A673 (cell line): ENCODE measurements around the gene DLG5. TPM values are rescaled to one million over a fixed set of nuclear protein-coding genes. Genes with fewer than 3 reads are reported as not detected.

Experiments
- BruUV-seq: library from RNA; stranded (reverse); fragments of 400-500 nt; replicated peaks from 2 replicates; lab custom pipeline; 2021; lab: Mats Ljungman, UMichigan
- CTCF ChIA-PET: fragments of 300-600 bp; sonication (Branson Sonifier 250); formaldehyde crosslinking; loops from one replicate; lab custom pipeline; 2022; ENCODE audit warnings: antibody characterized with exemption; lab: Charles Lee
- POLR2A ChIA-PET: fragments of 300-600 bp; sonication (Branson Sonifier 250); formaldehyde crosslinking; loops from one replicate; lab custom pipeline; 2022; ENCODE audit warnings: antibody characterized with exemption; ENCODE audit not compliant: low non-redundant PET; lab: Charles Lee
- DNase-seq: peaks from one replicate; pipeline ENCODE4 v3.0.0-alpha.2; 2015; ENCODE audit warnings: low spot score
- H3K27ac ChIP-seq: fragments of 200-600 bp; sonication (generic); 2 replicates; pipeline ENCODE4 v1.5.1; 2016; ENCODE audit warnings: mixed run types, low read depth, mild to moderate bottlenecking, mixed read lengths, antibody characterized with exemption, low read length; ENCODE audit not compliant: poor library complexity, severe bottlenecking
- H3K27me3 ChIP-seq: fragments of 200-600 bp; sonication (generic); replicated peaks from 2 replicates; pipeline ENCODE4 v1.6.1; 2017; ENCODE audit warnings: mixed run types, low read depth, mild to moderate bottlenecking, mixed read lengths, antibody characterized with exemption, low read length; ENCODE audit not compliant: insufficient read depth, poor library complexity
- H3K36me3 ChIP-seq: fragments of 200-600 bp; sonication (generic); 2 replicates; pipeline ENCODE4 v1.6.1; 2016; ENCODE audit warnings: mixed run types, mild to moderate bottlenecking, mixed read lengths, antibody characterized with exemption, low read length; ENCODE audit not compliant: insufficient read depth, poor library complexity, severe bottlenecking
- H3K4me1 ChIP-seq: fragments of 200-600 bp; sonication (generic); 2 replicates; pipeline ENCODE4 v1.6.1; 2017; ENCODE audit warnings: mixed run types, mild to moderate bottlenecking, mixed read lengths, antibody characterized with exemption, low read length; ENCODE audit not compliant: insufficient read depth, poor library complexity, severe bottlenecking
- H3K4me3 ChIP-seq: fragments of 200-600 bp; sonication (generic); 2 replicates; pipeline ENCODE4 v1.5.1; 2016; ENCODE audit warnings: low read depth, mixed run types, mild to moderate bottlenecking, mixed read lengths, low read length; ENCODE audit not compliant: poor library complexity, severe bottlenecking
- H3K9me3 ChIP-seq: fragments of 200-600 bp; sonication (generic); 2 replicates; pipeline ENCODE4 v1.6.1; 2016; ENCODE audit warnings: mixed run types, low read depth, mild to moderate bottlenecking, mixed read lengths, antibody characterized with exemption, low read length; ENCODE audit not compliant: poor library complexity, severe bottlenecking
- CTCF ChIP-seq: fragments of 300-800, 200-600 bp; sonication (generic); conservative IDR thresholded peaks from 2 replicates; pipeline ENCODE4 v1.5.1; 2017; ENCODE audit warnings: low read depth, mild to moderate bottlenecking, antibody characterized with exemption, low read length, moderate library complexity, mixed read lengths
- EZH2 ChIP-seq: fragments of 200-600 bp; sonication (generic); IDR thresholded peaks from 2 replicates; pipeline ENCODE4 v1.6.1; 2017; ENCODE audit warnings: borderline replicate concordance, low read depth, mild to moderate bottlenecking, mixed read lengths, antibody characterized with exemption, low read length; ENCODE audit not compliant: poor library complexity, severe bottlenecking
- intact Hi-C: fragments of 100-400 bp; cut with micrococcal nuclease; formaldehyde crosslinking; loops from one replicate; pipeline ENCODE4 v1.10.0; 2022; ENCODE audit not compliant: unreplicated experiment
- total RNA-seq: library from RNA; stranded (reverse); gene quantifications from 2 replicates; pipeline ENCODE4 v1.2.3, GENCODE V29; 2021

The DLG5 gene
- total RNA-seq, 1 experiment from 2014 or later, result 44.0 TPM

DNA sequence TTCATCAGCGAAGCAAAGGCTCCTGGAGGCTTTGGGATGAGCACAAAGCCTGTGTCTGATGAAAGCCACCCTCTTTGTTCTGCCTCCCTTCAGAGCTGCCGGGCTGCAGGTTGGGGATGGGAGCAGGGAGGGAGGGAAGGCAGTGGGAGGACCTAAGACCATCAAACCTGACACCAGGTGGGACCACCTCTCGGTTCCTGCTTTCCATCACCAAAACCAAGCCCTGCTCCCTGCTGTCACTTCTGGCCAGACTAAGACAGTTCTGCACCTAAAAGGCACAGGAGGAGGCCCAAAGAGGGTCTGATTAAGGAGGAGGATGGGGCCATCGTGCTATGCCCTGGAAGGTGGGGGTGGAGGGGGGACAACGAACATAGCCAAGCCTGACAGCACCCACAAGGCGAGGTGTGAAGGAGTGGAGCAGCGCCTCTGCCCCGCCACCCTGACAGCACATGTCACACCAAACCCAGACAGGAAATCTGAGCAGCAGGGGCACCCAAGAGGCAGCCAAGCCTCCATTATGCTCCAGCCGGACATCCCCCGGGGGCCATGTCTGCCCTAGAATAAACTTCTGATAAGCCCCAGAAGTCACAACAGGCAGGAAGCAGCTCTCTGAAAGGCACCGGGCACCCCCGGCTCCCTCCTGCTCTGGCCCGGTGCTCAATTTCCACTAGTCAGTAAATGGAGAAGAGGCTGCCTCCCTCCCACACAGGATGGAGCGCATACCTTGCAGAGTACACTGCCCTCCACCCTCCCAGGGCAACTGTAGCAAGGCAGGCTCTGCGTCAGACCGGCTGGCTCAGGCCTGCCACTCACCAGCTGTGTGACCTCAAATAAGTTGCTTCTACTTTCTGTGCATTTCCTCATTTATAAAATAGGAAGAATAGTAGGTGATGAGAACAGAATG, 48.9 kb downstream of the DLG5 start:
- POLR2A ChIA-PET, result no interaction called here
- peak; percentile 95 for DNase-seq
- Histone ChIP-seq H3K27me3 (no peaks in the 10 kb centered on the region), H3K4me1 (peaks cover 34% of the 10 kb centered on the region), H3K36me3 (no peaks in the 10 kb centered on the region), H3K27ac (no peak overlapping the region), H3K9me3 (no peaks in the 10 kb centered on the region), H3K4me3 (no peak overlapping the region)
- intact Hi-C loops, result no loop called here
- CTCF ChIA-PET, result no interaction called here
- TF ChIP-seq CTCF, result 0 out of 2 replicates have a peak, but pooled peaks have one; percentile 25
- TF ChIP-seq EZH2, result no peak
- no TSS peak for BruUV-seq

DNA sequence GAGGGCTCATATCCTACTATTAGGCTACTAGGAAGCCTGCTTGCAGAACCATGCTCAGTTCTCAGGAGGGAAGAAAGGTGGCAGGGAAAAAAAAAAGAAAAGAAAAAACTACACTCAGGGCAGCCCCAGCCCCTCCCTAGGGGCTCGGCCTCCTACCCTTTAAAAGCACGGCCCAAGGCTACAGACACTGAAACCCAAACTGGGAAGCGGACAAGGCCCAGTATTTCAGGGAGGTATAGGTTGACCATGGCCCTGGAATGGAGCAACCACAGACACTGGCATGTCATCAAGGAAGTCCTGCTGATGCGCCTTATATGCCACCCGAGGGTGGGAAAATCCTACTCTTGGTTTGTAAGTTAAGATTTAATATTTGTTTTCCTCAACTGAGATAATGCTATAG, 50.8 kb downstream of the DLG5 start:
- ChIA-PET POLR2A (no interaction called here), CTCF (no interaction called here)

GRCh38 chr10:77874872-77875271, 51.7 kb downstream of the DLG5 start:
- H3K9me3 ChIP-seq, result no peaks in the 10 kb centered on the region
- no peak for DNase-seq
- H3K4me3 ChIP-seq, result no peak overlapping the region
- POLR2A ChIA-PET, result no interaction called here
- intact Hi-C loops, result no loop called here
- H3K36me3 ChIP-seq, result no peaks in the 10 kb centered on the region
- BruUV-seq, result no TSS peak
- H3K4me1 ChIP-seq, result peaks cover 43% of the 10 kb centered on the region
- CTCF ChIA-PET, result no interaction called here
- H3K27me3 ChIP-seq, result no peaks in the 10 kb centered on the region
- TF ChIP-seq EZH2, result no peak
- no peak for TF ChIP-seq CTCF
- no peak overlapping the region for H3K27ac ChIP-seq

More for the DNA sequence above, 50.8 kb downstream of the DLG5 start:
- BruUV-seq, result no TSS peak
- H3K4me3 ChIP-seq, result no peak overlapping the region
- DNase-seq, result no peak
- H3K9me3 ChIP-seq, result no peaks in the 10 kb centered on the region
- intact Hi-C loops, result no loop called here
- H3K36me3 ChIP-seq, result no peaks in the 10 kb centered on the region
- H3K4me1 ChIP-seq, result peaks cover 43% of the 10 kb centered on the region
- no peak overlapping the region for H3K27ac ChIP-seq
- no peaks in the 10 kb centered on the region for H3K27me3 ChIP-seq
- no peak for TF ChIP-seq CTCF
- no peak for TF ChIP-seq EZH2
